ELF-1 (cell line): ENCODE data around the gene NPBWR2.
A peak's percentile ranks its signal among the peaks of the same experiment; 100 is the strongest.

Experiments
- DNase-seq: peaks from one replicate; pipeline ENCODE4 v3.0.0-alpha.2; 2016; ENCODE audit warnings: low read depth, low spot score

The NPBWR2 gene

GRCh38 chr20:64116541-64117431 lies 9.4 kb upstream of the NPBWR2 start:
- DNase-seq, result peak; percentile 0

- DNase-seq, result peak; percentile 1
Observed at GRCh38 chr20:64116016-64116415, 8.7 kb upstream of the NPBWR2 start.

GRCh38 chr20:64115171-64115911 lies 8.0 kb upstream of the NPBWR2 start:
- DNase-seq, result peak; percentile 3

GRCh38 chr20:64114356-64114971 lies 7.1 kb upstream of the NPBWR2 start:
- DNase-seq, result peak; percentile 0

- no peak for DNase-seq
Observed at GRCh38 chr20:64113796-64114355, 6.5 kb upstream of the NPBWR2 start.

- no peak for DNase-seq
Observed at GRCh38 chr20:64113444-64113775, 6.0 kb upstream of the NPBWR2 start.

GRCh38 chr20:64112691-64113443 lies 5.5 kb upstream of the NPBWR2 start:
- DNase-seq, result peak; percentile 1

- peak; percentile 1 for DNase-seq
Observed at GRCh38 chr20:64111841-64112641, 4.7 kb upstream of the NPBWR2 start.

GRCh38 chr20:64110411-64111068 lies 3.2 kb upstream of the NPBWR2 start:
- DNase-seq, result peak; percentile 0

- DNase-seq, result peak; percentile 0
Observed at GRCh38 chr20:64109831-64110391, 2.5 kb upstream of the NPBWR2 start.

GRCh38 chr20:64108731-64109681 lies 1.6 kb upstream of the NPBWR2 start:
- no peak for DNase-seq

- DNase-seq, result peak; percentile 4
Observed at GRCh38 chr20:64107736-64108457, 532 bp upstream of the NPBWR2 start.

- DNase-seq, result peak; percentile 1
Observed at GRCh38 chr20:64106435-64106961, 867 bp downstream of the NPBWR2 start.

- peak; percentile 1 for DNase-seq
Observed at GRCh38 chr20:64105846-64106434, 1.4 kb downstream of the NPBWR2 start.

GRCh38 chr20:64104667-64105451 lies 2.5 kb downstream of the NPBWR2 start:
- no peak for DNase-seq
